Upper lobe of left lung (tissue), 4 donors: Measurements from ENCODE around the gene ZDHHC8.

ENCODE experiments used
- CTCF ChIP-seq, 6 experiments: fragments of 450-650 bp in 4 of 6; fragments of 200-600 bp in 2 of 6; sonication (generic) in 2 of 6; IDR thresholded peaks; one replicate each; pipeline ENCODE4 v1.5.1; 2016 to 2019; ENCODE audit warnings: antibody characterized with exemption in 6 of 6
- EP300 ChIP-seq, 4 donors: sonication (generic); formaldehyde crosslinking; IDR thresholded peaks; one replicate each; pipeline ENCODE4 v1.5.1; 2017; ENCODE audit warnings: antibody characterized with exemption in 4 of 4, control low read depth in 2 of 4
- POLR2A ChIP-seq, 4 donors: fragments of 450-650 bp; IDR thresholded peaks; one replicate each; pipeline ENCODE4 v1.5.1; 2016 to 2017; ENCODE audit warnings: antibody characterized with exemption in 4 of 4, mild to moderate bottlenecking in 2 of 4
- POLR2AphosphoS5 ChIP-seq, 2 donors: sonication (generic); formaldehyde crosslinking; IDR thresholded peaks; one replicate each; pipeline ENCODE4 v1.5.1; 2017; ENCODE audit warnings: antibody characterized with exemption in 2 of 2

DNA sequence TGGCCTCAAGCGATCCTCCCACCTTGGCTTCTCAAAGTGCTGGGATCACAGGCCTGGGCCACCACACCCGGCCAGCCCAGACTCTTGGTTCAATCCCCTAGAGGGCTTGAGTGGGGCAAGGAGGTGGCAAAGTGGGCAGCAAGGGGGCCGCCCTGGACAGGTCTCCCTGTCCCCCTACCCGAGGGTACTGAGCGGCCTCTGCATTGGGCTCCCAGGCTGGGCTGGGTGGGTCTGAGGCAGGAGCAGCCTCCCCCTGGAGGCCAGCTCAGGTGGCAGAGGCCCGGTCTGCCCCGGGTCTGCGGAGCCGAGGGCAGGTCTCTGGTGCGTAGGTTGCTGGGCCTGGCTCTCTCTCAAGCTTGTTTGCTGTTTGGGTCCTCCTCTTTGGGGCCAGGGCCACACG, 41.6 kb downstream of the ZDHHC8 start:
- TF ChIP-seq CTCF (IDR thresholded peaks at IDR 0.05) (no peak), POLR2AphosphoS5 (IDR thresholded peaks at IDR 0.05) (no peak), POLR2A (IDR thresholded peaks at IDR 0.05) (no peak), EP300 (IDR thresholded peaks at IDR 0.05) (no peak)
